HL-60/S4 (cell line): ENCODE results near the gene RXRB.

Source experiments
- in situ Hi-C: fragments of 300-500 bp; cut with MboI; formaldehyde crosslinking; loops from 2 replicates; pipeline ENCODE4 v1.14.3; 2022; ENCODE audit warnings: low sequenced_read_pairs

The RXRB gene

DNA sequence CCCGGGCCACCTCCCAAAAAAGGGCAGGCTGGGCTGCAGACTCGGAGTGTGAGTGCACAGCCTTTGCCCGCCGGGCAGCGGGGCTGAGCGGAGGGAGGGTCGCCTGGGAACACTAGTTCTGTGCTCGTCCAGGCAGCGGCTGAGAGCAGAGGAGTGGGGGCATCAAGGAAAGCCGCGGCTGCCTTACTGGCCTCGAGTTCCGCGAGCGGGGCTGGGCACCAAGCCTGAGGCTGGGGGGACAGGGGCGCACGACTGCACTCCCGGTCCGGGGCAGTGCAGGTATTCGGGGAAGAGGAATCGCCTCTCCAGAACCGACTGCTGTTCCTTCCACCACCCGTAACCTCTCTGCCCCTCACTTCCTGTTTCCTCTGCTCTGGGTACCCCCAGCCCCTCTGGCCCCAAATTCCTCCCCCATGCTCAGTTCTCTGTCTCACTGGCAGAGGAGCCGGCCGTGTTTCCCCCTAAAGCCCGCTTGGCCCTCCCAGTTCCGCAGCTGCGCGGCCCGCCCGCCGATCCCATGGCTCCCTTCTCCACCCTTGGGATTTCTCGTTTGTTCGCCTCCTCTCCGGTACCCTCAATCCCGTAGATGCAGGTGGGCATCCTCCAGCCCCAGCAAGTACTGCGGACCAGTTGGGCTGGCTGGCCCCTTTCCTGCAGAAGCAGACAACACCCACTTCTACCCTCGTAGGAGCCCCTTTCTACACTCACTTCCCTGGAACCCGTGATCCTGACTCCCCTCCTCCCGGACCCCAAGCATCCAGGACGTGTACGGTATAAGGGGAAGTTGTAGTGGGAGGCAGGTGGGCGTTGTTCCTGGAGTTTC lies 12.9 kb upstream of the RXRB start:
- in situ Hi-C loops = no loop called here

GRCh38 chr6:33212857-33213165 lies 12.3 kb upstream of the RXRB start:
- in situ Hi-C loops = no loop called here

GRCh38 chr6:33211666-33212422 lies 11.4 kb upstream of the RXRB start:
- in situ Hi-C loops = no loop called here

DNA sequence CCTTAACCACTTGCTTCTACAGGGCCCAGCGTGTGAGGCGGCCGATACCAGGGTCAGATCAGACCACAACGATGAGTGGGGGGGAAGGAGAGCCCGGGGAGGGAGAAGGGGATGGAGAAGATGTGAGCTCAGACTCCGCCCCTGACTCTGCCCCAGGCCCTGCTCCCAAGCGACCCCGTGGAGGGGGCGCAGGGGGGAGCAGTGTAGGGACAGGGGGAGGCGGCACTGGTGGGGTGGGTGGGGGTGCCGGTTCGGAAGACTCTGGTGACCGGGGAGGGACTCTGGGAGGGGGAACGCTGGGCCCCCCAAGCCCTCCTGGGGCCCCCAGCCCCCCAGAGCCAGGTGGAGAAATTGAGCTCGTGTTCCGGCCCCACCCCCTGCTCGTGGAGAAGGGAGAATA lies 10.7 kb upstream of the RXRB start:
- in situ Hi-C loops = no loop called here

GRCh38 chr6:33209856-33210255 lies 9.4 kb upstream of the RXRB start:
- in situ Hi-C loops = no loop called here

GRCh38 chr6:33208091-33208967 lies 7.9 kb upstream of the RXRB start, which contains the start of gene RING1:
Gene RING1 (plus strand): TSS chr6:33208500. CDS start chr6:33208823, 323 bp downstream.
- in situ Hi-C loops = no loop called here

DNA sequence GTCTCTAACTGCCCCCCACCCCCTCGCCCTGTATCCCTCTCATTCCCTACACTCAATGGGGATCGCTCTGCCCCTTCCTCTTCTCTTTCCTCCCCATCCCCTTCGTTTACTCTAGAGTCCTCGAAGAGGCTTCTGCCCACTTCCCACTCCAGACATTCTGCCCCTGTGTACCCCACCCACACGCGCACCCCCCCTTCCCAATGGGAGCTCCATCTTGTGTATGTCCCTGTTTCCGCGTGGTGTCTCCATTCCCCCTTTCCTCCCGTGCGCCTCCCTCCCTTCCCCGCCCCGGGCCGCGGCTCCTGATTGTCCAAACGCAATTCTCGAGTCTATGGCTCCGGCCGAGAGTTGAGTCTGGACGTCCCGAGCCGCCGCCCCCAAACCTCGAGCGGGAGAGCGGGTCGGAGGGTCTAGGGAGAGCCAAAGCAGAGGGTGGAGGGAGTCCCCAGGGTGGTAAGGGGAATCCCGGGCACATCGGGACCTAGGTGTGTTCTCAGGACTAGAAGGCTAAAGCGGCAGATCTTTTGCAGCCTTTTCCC lies 7.2 kb upstream of the RXRB start:
- in situ Hi-C loops = no loop called here

DNA sequence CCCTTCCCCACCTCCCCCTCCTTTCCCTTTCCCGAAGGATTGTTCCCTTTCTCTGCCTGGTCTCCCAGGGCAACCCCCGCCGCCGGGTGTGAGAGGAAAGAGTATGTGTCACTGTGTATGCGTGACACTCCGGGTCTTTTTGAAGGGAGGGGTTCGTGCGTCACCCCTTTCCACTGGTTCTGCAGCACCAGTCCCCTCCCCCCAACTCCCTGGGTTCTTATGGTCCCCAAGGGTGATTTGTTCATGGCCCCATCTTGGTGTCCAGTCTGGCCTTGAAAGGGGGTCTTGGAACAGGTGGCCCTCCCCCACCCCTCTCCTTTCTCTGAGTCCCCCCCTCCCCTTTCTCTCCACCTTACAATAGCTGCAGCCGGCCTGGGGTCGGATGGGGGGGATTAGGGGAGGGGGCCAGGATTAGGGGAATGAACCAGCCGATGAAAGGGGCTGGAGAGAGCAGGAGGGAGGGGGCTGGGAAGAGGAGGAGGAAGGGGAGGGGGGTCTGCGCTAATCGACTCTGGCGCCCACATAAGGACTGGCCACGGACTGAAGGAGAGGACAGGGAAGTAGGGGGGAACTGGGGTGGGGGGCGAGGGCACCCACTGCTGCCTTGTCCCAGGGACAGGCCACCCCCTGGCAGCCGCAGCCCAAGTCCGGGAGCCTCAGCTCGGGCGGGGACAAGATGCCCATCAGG lies 6.5 kb upstream of the RXRB start:
- in situ Hi-C loops = no loop called here

DNA sequence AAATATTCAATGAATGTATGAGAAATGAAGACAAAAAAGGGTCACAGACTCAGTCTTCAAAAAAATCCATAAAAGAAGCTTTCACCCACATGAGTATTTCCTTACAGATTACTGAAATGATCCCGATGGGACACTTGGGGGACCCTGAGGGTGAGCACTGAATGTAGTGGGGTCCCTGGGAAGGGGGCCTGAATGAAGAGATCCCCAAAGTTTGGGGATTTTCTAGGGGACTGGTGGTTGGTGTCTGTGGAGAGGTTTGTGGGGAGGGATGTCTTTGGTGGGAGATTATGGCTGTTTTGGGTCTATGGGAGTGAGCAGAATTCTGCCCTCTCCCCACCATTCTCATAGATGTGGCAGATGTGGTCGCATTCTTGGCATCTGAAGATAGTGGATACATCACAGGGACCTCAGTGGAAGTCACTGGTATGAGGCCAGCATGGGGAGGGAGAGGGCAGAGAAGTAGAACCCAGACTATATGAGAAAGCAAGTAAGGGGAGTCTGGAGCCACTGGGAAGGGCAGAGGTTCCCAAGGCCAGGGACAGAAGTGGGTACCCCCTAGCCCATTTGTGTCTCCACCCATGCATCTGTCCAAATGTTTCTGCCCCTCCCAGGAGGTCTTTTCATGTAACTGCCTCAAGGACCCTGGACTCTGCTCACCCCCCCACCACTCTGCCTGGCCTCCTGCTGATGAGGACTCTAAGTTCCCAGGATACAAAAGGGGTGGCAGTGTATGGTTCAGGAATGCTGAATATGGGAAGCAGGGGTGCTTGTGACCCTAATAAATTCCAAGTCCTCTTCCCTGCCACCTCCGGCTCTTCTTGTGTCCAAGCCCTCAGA lies 5.8 kb upstream of the RXRB start:
- in situ Hi-C loops = no loop called here

- in situ Hi-C loops = no loop called here
These were observed 4.9 kb upstream of the RXRB start for GRCh38 chr6:33205191-33206026.

DNA sequence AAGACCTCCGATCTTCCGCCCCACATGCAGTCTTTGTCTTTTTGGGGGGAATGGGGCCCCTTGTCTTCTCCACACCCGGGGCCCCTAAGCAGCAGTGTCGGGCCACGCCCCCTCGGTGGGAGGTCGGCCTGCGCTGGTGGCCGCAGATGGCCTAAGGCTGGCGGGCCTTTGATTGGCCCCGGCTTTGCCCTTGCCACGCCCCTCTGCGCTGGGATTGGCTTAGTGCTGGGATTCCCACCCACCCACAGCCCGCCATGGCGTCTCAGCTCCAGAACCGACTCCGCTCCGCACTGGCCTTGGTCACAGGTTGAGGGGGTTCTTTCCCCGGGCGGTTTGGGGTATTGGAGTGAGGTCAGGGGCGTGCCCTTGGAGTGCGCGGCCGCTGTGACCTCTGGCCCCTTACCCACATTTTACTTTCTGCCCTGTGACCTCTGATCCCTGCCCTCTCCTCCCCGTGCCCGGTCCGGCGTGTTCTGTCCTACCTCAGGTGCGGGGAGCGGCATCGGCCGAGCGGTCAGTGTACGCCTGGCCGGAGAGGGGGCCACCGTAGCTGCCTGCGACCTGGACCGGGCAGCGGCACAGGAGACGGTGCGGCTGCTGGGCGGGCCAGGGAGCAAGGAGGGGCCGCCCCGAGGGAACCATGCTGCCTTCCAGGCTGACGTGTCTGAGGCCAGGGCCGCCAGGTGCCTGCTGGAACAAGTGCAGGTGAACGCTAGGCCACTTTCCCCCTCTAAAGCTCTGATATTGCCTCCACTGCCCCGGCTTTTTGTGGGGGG lies 4.1 kb upstream of the RXRB start, which contains the start of gene HSD17B8:
TSS of gene HSD17B8 (plus strand) at position 241 of the 776 bp plus-strand sequence. CDS start at position 255, 14 bp downstream.
- in situ Hi-C loops = no loop called here

DNA sequence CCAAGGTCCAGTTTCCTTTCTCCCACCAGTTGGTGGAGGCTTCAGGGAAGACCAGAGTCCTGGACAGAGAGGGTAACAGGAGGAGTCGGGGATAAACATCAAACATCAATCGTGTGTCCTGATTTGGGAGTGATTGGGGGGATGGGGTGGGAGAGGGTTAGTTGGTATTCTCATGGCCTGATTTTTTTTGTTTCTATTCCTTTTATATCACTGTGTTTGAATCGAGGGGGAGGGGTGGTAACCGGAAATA lies 3.6 kb upstream of the RXRB start:
- in situ Hi-C loops = no loop called here

GRCh38 chr6:33203443-33204164 lies 3.1 kb upstream of the RXRB start:
- in situ Hi-C loops = no loop called here

- in situ Hi-C loops = no loop called here
These were observed 2.3 kb upstream of the RXRB start for GRCh38 chr6:33202799-33203198.

GRCh38 chr6:33201935-33202334 lies 1.5 kb upstream of the RXRB start:
- in situ Hi-C loops = no loop called here

DNA sequence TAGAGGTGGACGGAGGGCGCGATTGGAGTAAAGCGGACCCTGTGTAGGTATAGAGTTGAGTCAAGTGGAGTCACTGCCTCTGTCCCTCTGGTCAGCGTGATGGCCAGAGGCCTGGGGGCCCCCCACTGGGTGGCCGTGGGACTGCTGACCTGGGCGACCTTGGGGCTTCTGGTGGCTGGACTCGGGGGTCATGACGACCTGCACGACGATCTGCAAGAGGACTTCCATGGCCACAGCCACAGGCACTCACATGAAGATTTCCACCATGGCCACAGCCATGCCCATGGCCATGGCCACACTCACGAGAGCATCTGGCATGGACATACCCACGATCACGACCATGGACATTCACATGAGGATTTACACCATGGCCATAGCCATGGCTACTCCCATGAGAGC lies 681 bp upstream of the RXRB start:
- in situ Hi-C loops = no loop called here

GRCh38 chr6:33199687-33200218 lies 712 bp downstream of the RXRB start:
- in situ Hi-C loops = no loop called here
